IMR-90 (cell line): Measurements from ENCODE around the gene TCF3. TPM values are rescaled to one million over a fixed set of nuclear protein-coding genes. Genes with fewer than 3 reads are reported as not detected.
A peak's percentile ranks its signal among the peaks of the same experiment; 100 is the strongest.

ENCODE experiments used
- ATAC-seq: fragments of 200-7000 bp; cut with Tn5 transposase; 2 replicates; pipeline ENCODE4 v1.9.1; 2020; ENCODE audit warnings: low read depth, mild to moderate bottlenecking, moderate library complexity
- BruUV-seq: library from RNA; stranded (reverse); fragments of 400-500 nt; replicated peaks from 2 replicates; lab custom pipeline; 2021; lab: Mats Ljungman, UMichigan
- CTCF ChIA-PET: fragments of 300-600 bp; formaldehyde crosslinking; extraction: SDS; loops from one replicate; lab custom pipeline; 2021; ENCODE audit warnings: antibody characterized with exemption; lab: Yijun Ruan, JAX
- POLR2A ChIA-PET: fragments of 300-600 bp; sonication (Branson Sonifier 250); formaldehyde crosslinking; loops from one replicate; lab custom pipeline; 2022; ENCODE audit warnings: antibody characterized with exemption; ENCODE audit not compliant: unreplicated experiment; lab: Charles Lee
- DNase-seq: peaks from one replicate; pipeline ENCODE4 v3.0.0; 2013
- H2AFZ ChIP-seq: replicated peaks from 2 replicates; pipeline ENCODE3; 2013; ENCODE audit warnings: low read length, mild to moderate bottlenecking; ENCODE audit not compliant: poor library complexity
- H2AK5ac ChIP-seq: 2 replicates; pipeline ENCODE4 v1.6.1; 2013; ENCODE audit warnings: low read depth, low read length, inconsistent platforms
- H2AK9ac ChIP-seq: replicated peaks from 2 replicates; pipeline ENCODE3; 2013; ENCODE audit warnings: mild to moderate bottlenecking, low read depth, low read length, moderate library complexity; ENCODE audit not compliant: poor library complexity
- H2BK120ac ChIP-seq: 2 replicates; pipeline ENCODE4 v1.6.1; 2013; ENCODE audit warnings: low read depth, low read length, inconsistent platforms
- H2BK15ac ChIP-seq: 3 replicates; pipeline ENCODE4 v1.6.1; 2013; ENCODE audit warnings: low read depth, low read length, inconsistent platforms
- H2BK20ac ChIP-seq: 2 replicates; pipeline ENCODE4 v1.6.1; 2013; ENCODE audit warnings: low read depth, mild to moderate bottlenecking, inconsistent platforms, low read length, moderate library complexity
- H2BK5ac ChIP-seq: 2 replicates; pipeline ENCODE4 v1.6.1; 2013; ENCODE audit warnings: mild to moderate bottlenecking, low read depth, low read length, inconsistent platforms; ENCODE audit not compliant: poor library complexity, severe bottlenecking
- H3K14ac ChIP-seq: replicated peaks from 2 replicates; pipeline ENCODE4 v1.6.1; 2013; ENCODE audit warnings: low read depth, low read length, inconsistent platforms
- H3K18ac ChIP-seq: 2 replicates; pipeline ENCODE4 v1.6.1; 2013; ENCODE audit warnings: low read depth, low read length, control low read depth
- H3K23ac ChIP-seq: 2 replicates; pipeline ENCODE4 v1.6.1; 2013; ENCODE audit warnings: low read depth, low read length, inconsistent platforms
- H3K27ac ChIP-seq: 2 replicates; pipeline ENCODE4 v1.5.1; 2013; ENCODE audit warnings: mild to moderate bottlenecking, control low read depth, low read length; ENCODE audit not compliant: insufficient read depth
- H3K27me3 ChIP-seq: 2 replicates; pipeline ENCODE4 v1.6.1; 2013; ENCODE audit warnings: low read length; ENCODE audit not compliant: control insufficient read depth, insufficient read depth
- H3K36me3 ChIP-seq: 2 replicates; pipeline ENCODE4 v1.6.1; 2013; ENCODE audit warnings: low read length, mixed read lengths; ENCODE audit not compliant: control insufficient read depth, insufficient read depth
- H3K4ac ChIP-seq: 2 replicates; pipeline ENCODE4 v1.6.1; 2013; ENCODE audit warnings: low read depth, low read length, inconsistent platforms
- H3K4me1 ChIP-seq: 2 replicates; pipeline ENCODE4 v1.6.1; 2013; ENCODE audit warnings: low read length, mixed read lengths; ENCODE audit not compliant: control insufficient read depth, insufficient read depth
- H3K4me2 ChIP-seq: 2 replicates; pipeline ENCODE4 v1.6.1; 2013; ENCODE audit warnings: low read depth, mild to moderate bottlenecking, control low read depth, low read length, moderate library complexity
- H3K4me3 ChIP-seq: 2 replicates; pipeline ENCODE4 v1.5.1; 2013; ENCODE audit warnings: low read depth, mild to moderate bottlenecking, control low read depth, low read length, moderate library complexity; ENCODE audit not compliant: insufficient read depth
- H3K56ac ChIP-seq: 2 replicates; pipeline ENCODE4 v1.6.1; 2013; ENCODE audit warnings: low read length, inconsistent platforms; ENCODE audit not compliant: insufficient read depth; ENCODE audit errors: extremely low read depth
- H3K79me1 ChIP-seq, 2 experiments: 2 replicates each; pipeline ENCODE4 v1.6.1; 2013; ENCODE audit warnings: low read length in 2 of 2, inconsistent platforms in 1 of 2, low read depth in 1 of 2
- H3K9ac ChIP-seq: 2 replicates; pipeline ENCODE4 v1.6.1; 2013; ENCODE audit warnings: low read depth, low read length, control low read depth
- H3K9me1 ChIP-seq: 2 replicates; pipeline ENCODE4 v1.6.1; 2013; ENCODE audit warnings: low read length, inconsistent platforms; ENCODE audit not compliant: insufficient read depth
- H3K9me3 ChIP-seq: 2 replicates; pipeline ENCODE4 v1.6.1; 2013; ENCODE audit warnings: low read length; ENCODE audit not compliant: control insufficient read depth, insufficient read depth
- H4K20me1 ChIP-seq: 2 replicates; pipeline ENCODE4 v1.6.1; 2013; ENCODE audit warnings: low read length, inconsistent platforms; ENCODE audit not compliant: insufficient read depth
- H4K5ac ChIP-seq: 2 replicates; pipeline ENCODE4 v1.6.1; 2013; ENCODE audit warnings: mild to moderate bottlenecking, low read depth, low read length, control low read depth
- H4K8ac ChIP-seq, 2 experiments: 2 replicates each; pipeline ENCODE4 v1.6.1; 2013; ENCODE audit warnings: low read depth in 2 of 2, low read length in 2 of 2, control low read depth in 1 of 2, inconsistent platforms in 1 of 2
- H4K91ac ChIP-seq: 2 replicates; pipeline ENCODE4 v1.6.1; 2013; ENCODE audit warnings: low read depth, low read length, inconsistent platforms; ENCODE audit not compliant: insufficient read depth
- BHLHE40 ChIP-seq: fragments of 150-350 bp; IDR thresholded peaks from 2 replicates; pipeline ENCODE4 v1.6.1; 2016; ENCODE audit warnings: mild to moderate bottlenecking, low read depth, low read length
- CHD1 ChIP-seq: IDR thresholded peaks from 2 replicates; pipeline ENCODE4 v1.6.1; 2012; ENCODE audit warnings: low read depth, low read length, improper control_type of control experiment
- ELK1 ChIP-seq: fragments of 150-350 bp; IDR thresholded peaks from 2 replicates; pipeline ENCODE4 v1.6.1; 2016; ENCODE audit warnings: low read depth, mild to moderate bottlenecking, low read length, moderate library complexity, borderline replicate concordance
- RFX5 ChIP-seq: IDR thresholded peaks from 2 replicates; pipeline ENCODE4 v1.8.0; 2012; ENCODE audit warnings: low read depth, mild to moderate bottlenecking, low read length, moderate library complexity
- WGBS, 2 experiments: methylation state at CpG; one replicate each; pipeline versions ENCODE4 v1.1.5 to v1.1.7; 2013; ENCODE audit warnings: missing lambda C conversion rate in 2 of 2; ENCODE audit not compliant: insufficient read length in 1 of 2; ENCODE audit errors: extremely low coverage in 2 of 2; 5-methylcytosine and 5-hydroxymethylcytosine counted together
- dilution Hi-C: fragments of 300-500 bp; cut with HindIII; formaldehyde crosslinking; loops from one replicate; pipeline ENCODE4 v1.14.3; 2018; ENCODE audit warnings: low sequenced_read_pairs; ENCODE audit not compliant: unreplicated experiment
- in situ Hi-C: fragments of 300-500 bp; cut with MboI; formaldehyde crosslinking; loops from 3 replicates; pipeline ENCODE4 v1.14.3; 2019; ENCODE audit warnings: low sequenced_read_pairs, inconsistent platforms, mixed read lengths
- intact Hi-C: fragments of 100-400 bp; cut with micrococcal nuclease; formaldehyde crosslinking; loops from 2 replicates; pipeline ENCODE4 v1.10.0; 2022
- polyA plus RNA-seq, 3 experiments: library from polyadenylated mRNA; depleted of rRNA; stranded (reverse); fragments of >200 nt; gene quantifications; 2 replicates each; pipeline ENCODE4 v1.2.3, GENCODE V29; 2012; ENCODE audit warnings: low replicate concordance in 1 of 3
- total RNA-seq: library from RNA; depleted of rRNA; stranded (reverse); fragments of >200 nt; gene quantifications from 2 replicates; pipeline ENCODE4 v1.2.3, GENCODE V29; 2012

The TCF3 gene
- total and polyA plus RNA-seq, 2 of the 4 experiments (the other 2 are of a cell fraction), result 29.9 to 127 TPM

- Histone ChIP-seq H3K56ac (no peak overlapping the region), H3K36me3 (no peaks in the 10 kb centered on the region), H3K9ac (no peak overlapping the region), H2BK15ac (no peak overlapping the region), H3K18ac (no peak overlapping the region), H3K27me3 (peaks cover 62% of the 10 kb centered on the region), H4K20me1 (no peaks in the 10 kb centered on the region), H3K4me3 (no peak overlapping the region), H3K14ac (no peak overlapping the region), H4K8ac (no peak overlapping the region), H2AK5ac (peak overlapping the region; percentile 39; the same call in 1 of the 2 replicates), H4K5ac (no peak overlapping the region), H2AFZ (peak overlapping the region; percentile 32), H2BK5ac (no peak overlapping the region), H3K79me1 (no peaks in the 10 kb centered on the region), H3K27ac (no peak overlapping the region), H2BK20ac (no peak overlapping the region), H2AK9ac (peak overlapping the region; percentile 42), H3K9me3 (no peaks in the 10 kb centered on the region), H3K23ac (no peak overlapping the region), H3K9me1 (no peaks in the 10 kb centered on the region), H3K4ac (no peak overlapping the region), H2BK120ac (no peak overlapping the region), H3K4me2 (no peak overlapping the region), H4K91ac (no peak overlapping the region), H3K4me1 (peaks cover 2% of the 10 kb centered on the region)
- TF ChIP-seq RFX5 (no peak), BHLHE40 (no peak), CHD1 (no peak), ELK1 (no peak)
- WGBS, 2 experiments, result 76% methylated on average over 14 of the region's 33 CpGs; no CpG with 5 or more reads in 1 of the 2 experiments
- DNase-seq, result no peak
- no TSS peak for BruUV-seq
- ATAC-seq, result no peak
- POLR2A ChIA-PET, result no interaction called here
- in situ Hi-C loops, result no loop called here
- dilution Hi-C loops, result no loop called here
- intact Hi-C loops, result loop anchor here (1.0 to 2.0 kb wide), 4 partner anchors 68 to 127 kb away; partner anchors contain the start of gene UQCR11
- CTCF ChIA-PET, result interaction anchor here (0.9 to 2.1 kb wide), 6 partner anchors 11 to 127 kb away, joined by 3 to 10 read pairs (median 3); no protein-coding TSS in a partner anchor
Measured at GRCh38 chr19:1672769-1673644, 20.6 kb upstream of the TCF3 start.
